Liver (tissue), 9 donors: ENCODE data around the gene KIF12. TPM values are rescaled to one million over a fixed set of nuclear protein-coding genes. Genes with fewer than 3 reads are reported as not detected.

Source experiments
- DNase-seq: peaks from one replicate; pipeline ENCODE4 v3.0.0-alpha.2; 2017; ENCODE audit warnings: low spot score
- H3K27ac ChIP-seq, 2 donors: one replicate each; pipeline ENCODE4 v1.7.0; 2013; ENCODE audit warnings: inconsistent platforms in 2 of 2, low read length in 2 of 2, control low read depth in 1 of 2, low read depth in 1 of 2, mild to moderate bottlenecking in 1 of 2
- H3K27me3 ChIP-seq, 4 donors: one replicate each; pipeline versions ENCODE4 v1.6.1 to v1.7.0; 2013; ENCODE audit warnings: low read length in 3 of 4, inconsistent platforms in 1 of 4, mild to moderate bottlenecking in 1 of 4, moderate library complexity in 1 of 4; ENCODE audit not compliant: control insufficient read depth in 4 of 4, insufficient read depth in 4 of 4
- H3K36me3 ChIP-seq, 4 donors: one replicate each; pipeline versions ENCODE4 v1.6.1 to v1.7.0; 2013; ENCODE audit warnings: low read length in 3 of 4, mild to moderate bottlenecking in 3 of 4, low read depth in 1 of 4, moderate library complexity in 1 of 4; ENCODE audit not compliant: control insufficient read depth in 4 of 4, insufficient read depth in 3 of 4
- H3K4me1 ChIP-seq, 4 donors: one replicate each; pipeline versions ENCODE4 v1.6.1 to v1.7.0; 2013; ENCODE audit warnings: low read length in 3 of 4, mild to moderate bottlenecking in 3 of 4, moderate library complexity in 1 of 4; ENCODE audit not compliant: control insufficient read depth in 4 of 4, insufficient read depth in 4 of 4
- H3K4me3 ChIP-seq, 3 donors: one replicate each; pipeline versions ENCODE4 v1.6.1 to v1.7.0; 2013; ENCODE audit warnings: low read length in 3 of 3, control low read depth in 1 of 3, low read depth in 1 of 3, mild to moderate bottlenecking in 1 of 3
- H3K9ac ChIP-seq, 2 donors: one replicate each; pipeline ENCODE4 v1.7.0; 2013; ENCODE audit warnings: low read length in 2 of 2, mild to moderate bottlenecking in 2 of 2, moderate library complexity in 2 of 2, control low read depth in 1 of 2, low read depth in 1 of 2
- H3K9me3 ChIP-seq, 4 donors: one replicate each; pipeline versions ENCODE4 v1.6.1 to v1.7.0; 2013; ENCODE audit warnings: low read length in 3 of 4; ENCODE audit not compliant: control insufficient read depth in 4 of 4
- ATF3 ChIP-seq: IDR thresholded peaks from 2 replicates; pipeline ENCODE4 v1.6.1; 2016; ENCODE audit warnings: antibody characterized with exemption
- EGR1 ChIP-seq, 2 donors: IDR thresholded peaks; 2 replicates each; pipeline ENCODE4 v1.6.1; 2016 to 2018; ENCODE audit warnings: antibody characterized with exemption in 2 of 2, low read depth in 2 of 2
- FOXA1 ChIP-seq: IDR thresholded peaks from 2 replicates; pipeline ENCODE4 v1.6.1; 2016; ENCODE audit warnings: antibody characterized with exemption
- FOXA2 ChIP-seq: IDR thresholded peaks from 2 replicates; pipeline ENCODE4 v1.6.1; 2016; ENCODE audit warnings: antibody characterized with exemption
- GABPA ChIP-seq, 2 donors: IDR thresholded peaks in 1 of 2; conservative IDR thresholded peaks in 1 of 2; 2 replicates each; pipeline ENCODE4 v1.6.1; 2016; ENCODE audit warnings: antibody characterized with exemption in 2 of 2, mild to moderate bottlenecking in 1 of 2, moderate library complexity in 1 of 2
- HNF4G ChIP-seq: IDR thresholded peaks from 2 replicates; pipeline ENCODE4 v1.6.1; 2016; ENCODE audit warnings: antibody characterized with exemption
- JUND ChIP-seq, 2 donors: IDR thresholded peaks; 2 replicates each; pipeline ENCODE4 v1.6.1; 2016; ENCODE audit warnings: antibody characterized with exemption in 2 of 2
- NR2F2 ChIP-seq: IDR thresholded peaks from 2 replicates; pipeline ENCODE4 v1.6.1; 2016; ENCODE audit warnings: antibody characterized with exemption
- RAD21 ChIP-seq, 2 donors: IDR thresholded peaks; 2 replicates each; pipeline ENCODE4 v1.6.1; 2016; ENCODE audit warnings: antibody characterized with exemption in 2 of 2, mild to moderate bottlenecking in 2 of 2
- RXRA ChIP-seq, 2 donors: IDR thresholded peaks; 2 replicates each; pipeline ENCODE4 v1.6.1; 2017 to 2018; ENCODE audit warnings: antibody characterized with exemption in 2 of 2, mild to moderate bottlenecking in 1 of 2
- SP1 ChIP-seq: IDR thresholded peaks from 2 replicates; pipeline ENCODE4 v1.6.1; 2018; ENCODE audit warnings: antibody characterized with exemption, mild to moderate bottlenecking
- TAF1 ChIP-seq: conservative IDR thresholded peaks from 2 replicates; pipeline ENCODE4 v1.6.1; 2016; ENCODE audit warnings: antibody characterized with exemption, mild to moderate bottlenecking
- YY1 ChIP-seq: IDR thresholded peaks from 2 replicates; pipeline ENCODE4 v1.6.1; 2016; ENCODE audit warnings: antibody characterized with exemption, mild to moderate bottlenecking
- WGBS: extraction: QIAGEN DNeasy Blood & Tissue Kit; methylation state at CpG from one replicate; pipeline ENCODE4 v1.1.7; 2013; 5-methylcytosine and 5-hydroxymethylcytosine counted together
- polyA plus RNA-seq, 2 donors: library from polyadenylated mRNA; stranded (reverse) in 1 of 2; unstranded in 1 of 2; fragments of 200-250 nt in 1 of 2; fragments of >200 nt in 1 of 2; fragmentation: Nextera tagmentation in 1 of 2; extraction: Ambion mirVana in 1 of 2; gene quantifications; one replicate each; pipeline versions ENCODE4 v1.2.1 to v1.2.3, GENCODE V29; 2013 to 2015
- total RNA-seq, 2 donors: library from RNA; depleted of rRNA; stranded (reverse); fragments of >200 nt; gene quantifications; one replicate each; pipeline ENCODE4 v1.2.3, GENCODE V29; 2014
- TF ChIP-seq, protein P1 (sequence below): fragments of 150-350 bp; IDR thresholded peaks from 2 replicates; pipeline ENCODE4 v1.5.1; 2017; ENCODE audit warnings: improper control_type of control experiment, low read depth, low read length; ENCODE audit not compliant: missing input control
- TF ChIP-seq, protein P2 (sequence below): IDR thresholded peaks from 2 replicates; pipeline ENCODE4 v1.6.1; 2016; ENCODE audit warnings: antibody characterized with exemption
- TF ChIP-seq, protein P3 (sequence below): IDR thresholded peaks from 2 replicates; pipeline ENCODE4 v1.6.1; 2016; ENCODE audit warnings: antibody characterized with exemption
- TF ChIP-seq, protein P4 (sequence below): IDR thresholded peaks from 2 replicates; pipeline ENCODE4 v1.6.1; 2016; ENCODE audit warnings: antibody characterized with exemption, mild to moderate bottlenecking
- donor health status: healthy.
- donor health status: healthy.
- donor health status: healthy.
- donor health status: healthy.
- donor health status: healthy.

KIF12 gene
- total and polyA plus RNA-seq, 4 donors = 2.9 to 11.8 (median 7.7) TPM

DNA sequence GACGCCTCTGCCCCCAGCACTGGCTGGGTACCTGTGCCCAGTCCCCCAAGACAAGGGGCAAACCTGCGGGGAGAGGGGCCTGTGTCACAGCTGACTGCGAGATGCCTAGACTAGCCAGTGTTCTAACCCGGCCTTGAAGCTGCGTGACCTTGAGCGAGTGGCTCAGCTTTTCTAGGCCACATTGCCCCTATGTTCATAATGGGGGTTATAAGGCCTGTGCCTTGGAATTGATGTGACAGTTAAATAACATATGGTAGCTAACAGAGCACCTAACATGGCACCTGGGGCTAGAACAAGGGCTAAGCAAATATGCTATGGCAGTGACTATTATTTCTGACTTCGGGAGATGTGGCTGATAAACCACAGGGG is 33.4 kb upstream of the KIF12 start:
- Histone ChIP-seq H3K4me3 (no peak overlapping the region), H3K27ac (no peak overlapping the region), H3K27me3 (no peaks in the 10 kb centered on the region), H3K9me3 (no peaks in the 10 kb centered on the region), H3K9ac (no peak overlapping the region), H3K36me3 (no peaks in the 10 kb centered on the region), H3K4me1 (peaks cover 11 to 23% (median 17%) of the 10 kb centered on the region in 4 donors)
- TF ChIP-seq EGR1 (IDR thresholded peaks at IDR 0.05; ENCODE audit: low read depth in 2 of 2) (no peak), YY1 (no peak), RAD21 (IDR thresholded peaks at IDR 0.05) (no peak), FOXA1 (no peak), GABPA (IDR thresholded peaks at IDR 0.05 in 1 of 2, conservative IDR thresholded peaks at IDR 0.05 in 1 of 2) (no peak), TAF1 (no peak), FOXA2 (no peak), HNF4G (no peak), SP1 (no peak)
- TF ChIP-seq, protein P1, sequence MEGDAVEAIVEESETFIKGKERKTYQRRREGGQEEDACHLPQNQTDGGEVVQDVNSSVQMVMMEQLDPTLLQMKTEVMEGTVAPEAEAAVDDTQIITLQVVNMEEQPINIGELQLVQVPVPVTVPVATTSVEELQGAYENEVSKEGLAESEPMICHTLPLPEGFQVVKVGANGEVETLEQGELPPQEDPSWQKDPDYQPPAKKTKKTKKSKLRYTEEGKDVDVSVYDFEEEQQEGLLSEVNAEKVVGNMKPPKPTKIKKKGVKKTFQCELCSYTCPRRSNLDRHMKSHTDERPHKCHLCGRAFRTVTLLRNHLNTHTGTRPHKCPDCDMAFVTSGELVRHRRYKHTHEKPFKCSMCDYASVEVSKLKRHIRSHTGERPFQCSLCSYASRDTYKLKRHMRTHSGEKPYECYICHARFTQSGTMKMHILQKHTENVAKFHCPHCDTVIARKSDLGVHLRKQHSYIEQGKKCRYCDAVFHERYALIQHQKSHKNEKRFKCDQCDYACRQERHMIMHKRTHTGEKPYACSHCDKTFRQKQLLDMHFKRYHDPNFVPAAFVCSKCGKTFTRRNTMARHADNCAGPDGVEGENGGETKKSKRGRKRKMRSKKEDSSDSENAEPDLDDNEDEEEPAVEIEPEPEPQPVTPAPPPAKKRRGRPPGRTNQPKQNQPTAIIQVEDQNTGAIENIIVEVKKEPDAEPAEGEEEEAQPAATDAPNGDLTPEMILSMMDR = no peak
- TF ChIP-seq, protein P2, sequence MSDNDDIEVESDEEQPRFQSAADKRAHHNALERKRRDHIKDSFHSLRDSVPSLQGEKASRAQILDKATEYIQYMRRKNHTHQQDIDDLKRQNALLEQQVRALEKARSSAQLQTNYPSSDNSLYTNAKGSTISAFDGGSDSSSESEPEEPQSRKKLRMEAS = no peak
- DNase-seq = no peak
- WGBS = 97% methylated on average over 7 of the region's 7 CpGs

GRCh38 chr9:114131808-114132549 is 32.9 kb upstream of the KIF12 start:
- Histone ChIP-seq H3K27ac (no peak overlapping the region), H3K9ac (no peak overlapping the region), H3K9me3 (no peaks in the 10 kb centered on the region), H3K27me3 (no peaks in the 10 kb centered on the region), H3K4me3 (no peak overlapping the region), H3K36me3 (no peaks in the 10 kb centered on the region), H3K4me1 (peaks cover 11 to 23% (median 17%) of the 10 kb centered on the region in 4 donors)
- no peak for DNase-seq
- TF ChIP-seq YY1 = no peak
- TF ChIP-seq, protein P3, sequence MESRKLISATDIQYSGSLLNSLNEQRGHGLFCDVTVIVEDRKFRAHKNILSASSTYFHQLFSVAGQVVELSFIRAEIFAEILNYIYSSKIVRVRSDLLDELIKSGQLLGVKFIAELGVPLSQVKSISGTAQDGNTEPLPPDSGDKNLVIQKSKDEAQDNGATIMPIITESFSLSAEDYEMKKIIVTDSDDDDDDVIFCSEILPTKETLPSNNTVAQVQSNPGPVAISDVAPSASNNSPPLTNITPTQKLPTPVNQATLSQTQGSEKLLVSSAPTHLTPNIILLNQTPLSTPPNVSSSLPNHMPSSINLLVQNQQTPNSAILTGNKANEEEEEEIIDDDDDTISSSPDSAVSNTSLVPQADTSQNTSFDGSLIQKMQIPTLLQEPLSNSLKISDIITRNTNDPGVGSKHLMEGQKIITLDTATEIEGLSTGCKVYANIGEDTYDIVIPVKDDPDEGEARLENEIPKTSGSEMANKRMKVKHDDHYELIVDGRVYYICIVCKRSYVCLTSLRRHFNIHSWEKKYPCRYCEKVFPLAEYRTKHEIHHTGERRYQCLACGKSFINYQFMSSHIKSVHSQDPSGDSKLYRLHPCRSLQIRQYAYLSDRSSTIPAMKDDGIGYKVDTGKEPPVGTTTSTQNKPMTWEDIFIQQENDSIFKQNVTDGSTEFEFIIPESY = no peak
- TF ChIP-seq, protein P4, sequence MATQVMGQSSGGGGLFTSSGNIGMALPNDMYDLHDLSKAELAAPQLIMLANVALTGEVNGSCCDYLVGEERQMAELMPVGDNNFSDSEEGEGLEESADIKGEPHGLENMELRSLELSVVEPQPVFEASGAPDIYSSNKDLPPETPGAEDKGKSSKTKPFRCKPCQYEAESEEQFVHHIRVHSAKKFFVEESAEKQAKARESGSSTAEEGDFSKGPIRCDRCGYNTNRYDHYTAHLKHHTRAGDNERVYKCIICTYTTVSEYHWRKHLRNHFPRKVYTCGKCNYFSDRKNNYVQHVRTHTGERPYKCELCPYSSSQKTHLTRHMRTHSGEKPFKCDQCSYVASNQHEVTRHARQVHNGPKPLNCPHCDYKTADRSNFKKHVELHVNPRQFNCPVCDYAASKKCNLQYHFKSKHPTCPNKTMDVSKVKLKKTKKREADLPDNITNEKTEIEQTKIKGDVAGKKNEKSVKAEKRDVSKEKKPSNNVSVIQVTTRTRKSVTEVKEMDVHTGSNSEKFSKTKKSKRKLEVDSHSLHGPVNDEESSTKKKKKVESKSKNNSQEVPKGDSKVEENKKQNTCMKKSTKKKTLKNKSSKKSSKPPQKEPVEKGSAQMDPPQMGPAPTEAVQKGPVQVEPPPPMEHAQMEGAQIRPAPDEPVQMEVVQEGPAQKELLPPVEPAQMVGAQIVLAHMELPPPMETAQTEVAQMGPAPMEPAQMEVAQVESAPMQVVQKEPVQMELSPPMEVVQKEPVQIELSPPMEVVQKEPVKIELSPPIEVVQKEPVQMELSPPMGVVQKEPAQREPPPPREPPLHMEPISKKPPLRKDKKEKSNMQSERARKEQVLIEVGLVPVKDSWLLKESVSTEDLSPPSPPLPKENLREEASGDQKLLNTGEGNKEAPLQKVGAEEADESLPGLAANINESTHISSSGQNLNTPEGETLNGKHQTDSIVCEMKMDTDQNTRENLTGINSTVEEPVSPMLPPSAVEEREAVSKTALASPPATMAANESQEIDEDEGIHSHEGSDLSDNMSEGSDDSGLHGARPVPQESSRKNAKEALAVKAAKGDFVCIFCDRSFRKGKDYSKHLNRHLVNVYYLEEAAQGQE = no peak
- TF ChIP-seq JUND (IDR thresholded peaks at IDR 0.05) = no peak
- TF ChIP-seq RXRA (IDR thresholded peaks at IDR 0.05) = no peak
- no peak for TF ChIP-seq RAD21 (IDR thresholded peaks at IDR 0.05)
- TF ChIP-seq, protein P2 = no peak
- no peak for TF ChIP-seq FOXA2
- TF ChIP-seq, protein P1 = no peak
- TF ChIP-seq FOXA1 = no peak
- TF ChIP-seq SP1 = no peak
- TF ChIP-seq NR2F2 = no peak
- no peak for TF ChIP-seq EGR1 (IDR thresholded peaks at IDR 0.05; ENCODE audit: low read depth in 2 of 2)
- no peak for TF ChIP-seq TAF1
- no peak for TF ChIP-seq ATF3
- WGBS = 92% methylated on average over 10 of the region's 10 CpGs
